T-helper 9 cell (primary cell): Measurements from ENCODE around the gene IL10RA.
"Not testable (repeated sequence)": the region's sequence is repeated elsewhere in the genome, so short reads cannot be mapped to it uniquely, and the experiment has no call there.

Source experiments
- DNase-seq: peaks from one replicate; pipeline ENCODE4 v3.0.0-alpha.2; 2020
- total RNA-seq, 2 donors: gene quantifications; one replicate each; lab custom pipeline; 2026; lab: John Stamatoyannopoulos, UW

Gene IL10RA
- total RNA-seq = 585 to 884 reads per million in 2 donors

GRCh38 chr11:117985953-117986887, at the start of gene IL10RA:
Gene IL10RA (plus strand): TSS chr11:117986394. CDS start chr11:117986468, 74 bp downstream.
- DNase-seq = peak; percentile 75

- no peak for DNase-seq
Observed at GRCh38 chr11:117936973-117937372, 49.2 kb upstream of the IL10RA start.

GRCh38 chr11:117940736-117941135, 45.5 kb upstream of the IL10RA start:
- DNase-seq = no peak

- DNase-seq = no peak
Observed at GRCh38 chr11:117941163-117941707, 45.0 kb upstream of the IL10RA start.

- no peak for DNase-seq
Observed at GRCh38 chr11:117941976-117942654, 44.1 kb upstream of the IL10RA start.

- no peak for DNase-seq
Observed at GRCh38 chr11:117944554-117944953, 41.6 kb upstream of the IL10RA start.

- DNase-seq = no peak
Observed at GRCh38 chr11:117945047-117945810, 41.0 kb upstream of the IL10RA start.

- DNase-seq = no peak
Observed at GRCh38 chr11:117946156-117946841, 39.9 kb upstream of the IL10RA start.

- DNase-seq = peak; percentile 86
Observed at GRCh38 chr11:117946842-117947526, 39.2 kb upstream of the IL10RA start.

- not testable (repeated sequence) for DNase-seq
Observed at GRCh38 chr11:117947751-117948150, 38.4 kb upstream of the IL10RA start.

- not testable (repeated sequence) for DNase-seq
Observed at GRCh38 chr11:117948466-117948865, 37.7 kb upstream of the IL10RA start.

- DNase-seq = no peak
Observed at GRCh38 chr11:117949062-117949461, 37.1 kb upstream of the IL10RA start.

- DNase-seq = peak; percentile 41
Observed at GRCh38 chr11:117950301-117950700, 35.9 kb upstream of the IL10RA start.

- peak; percentile 19 for DNase-seq
Observed at GRCh38 chr11:117950993-117951961, 34.9 kb upstream of the IL10RA start.

- DNase-seq = no peak
Observed at GRCh38 chr11:117953024-117953671, 33.0 kb upstream of the IL10RA start.

GRCh38 chr11:117958949-117959348, 27.2 kb upstream of the IL10RA start:
- DNase-seq = no peak

GRCh38 chr11:117959438-117960149, 26.6 kb upstream of the IL10RA start:
- no peak for DNase-seq

GRCh38 chr11:117960406-117960805, 25.8 kb upstream of the IL10RA start:
- DNase-seq = no peak

- DNase-seq = no peak
Observed at GRCh38 chr11:117961896-117962295, 24.3 kb upstream of the IL10RA start.
